GM21528 (cell line): ENCODE data around the gene OPRM1.

Experiments
- ATAC-seq: cut with Tn5 transposase; IDR thresholded peaks from one replicate; pipeline ENCODE4 v1.9.1; 2021; ENCODE audit warnings: mild to moderate bottlenecking, moderate library complexity; ENCODE audit not compliant: unreplicated experiment, low FRiP score

OPRM1 gene

DNA sequence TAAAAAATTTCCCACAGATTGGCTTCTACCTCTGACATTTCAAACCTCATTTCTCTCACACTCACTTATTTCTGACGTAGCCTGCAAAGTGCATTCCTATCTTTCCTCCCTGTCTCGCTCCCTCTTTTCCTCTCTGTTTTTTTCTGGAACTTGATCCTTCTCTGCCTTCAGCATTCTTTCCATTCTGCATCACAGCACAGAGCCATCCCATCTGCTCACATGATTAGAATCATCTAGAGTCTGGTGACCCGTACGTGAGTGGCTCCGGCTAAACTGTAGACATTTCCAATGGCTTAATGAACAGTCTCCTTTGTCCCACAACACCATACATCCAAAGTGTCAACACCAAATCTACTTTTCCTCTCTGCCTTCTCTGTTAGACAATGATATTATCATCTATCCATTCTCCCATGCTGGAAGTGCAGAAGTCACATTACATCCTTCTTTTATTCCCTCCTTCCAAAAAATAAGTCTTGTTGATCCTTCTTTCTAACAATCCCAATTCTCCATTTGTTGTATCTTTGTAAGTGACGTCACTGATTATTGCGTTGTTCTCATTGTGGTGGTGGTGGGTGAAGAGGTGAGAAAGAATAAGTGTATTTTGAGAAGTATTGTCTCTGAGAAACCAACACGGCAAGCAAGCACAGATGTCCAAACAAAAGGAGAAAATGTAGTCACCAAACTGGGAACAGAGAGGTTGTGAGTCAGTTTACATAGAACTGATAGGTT lies 41.6 kb downstream of the OPRM1 start:
- ATAC-seq: no peak

DNA sequence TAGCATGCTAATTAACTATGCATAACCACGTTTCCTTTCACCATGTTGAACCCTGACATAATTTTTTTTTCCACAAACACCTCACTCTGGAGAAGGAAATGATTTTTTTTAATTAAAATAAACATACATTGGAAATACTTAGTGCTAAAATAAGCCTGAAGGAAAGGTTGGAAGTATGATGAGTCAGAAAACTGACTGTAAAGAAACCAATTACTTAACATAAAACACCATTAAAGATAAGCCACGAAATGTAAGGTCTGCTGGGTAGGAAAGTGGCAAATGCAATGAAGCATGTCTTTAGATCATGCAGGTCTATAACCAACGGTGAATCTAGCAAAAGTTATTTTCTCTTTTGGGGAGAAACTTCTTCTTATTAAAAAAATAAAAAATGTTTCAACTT lies 47.5 kb downstream of the OPRM1 start:
- no peak for ATAC-seq

DNA sequence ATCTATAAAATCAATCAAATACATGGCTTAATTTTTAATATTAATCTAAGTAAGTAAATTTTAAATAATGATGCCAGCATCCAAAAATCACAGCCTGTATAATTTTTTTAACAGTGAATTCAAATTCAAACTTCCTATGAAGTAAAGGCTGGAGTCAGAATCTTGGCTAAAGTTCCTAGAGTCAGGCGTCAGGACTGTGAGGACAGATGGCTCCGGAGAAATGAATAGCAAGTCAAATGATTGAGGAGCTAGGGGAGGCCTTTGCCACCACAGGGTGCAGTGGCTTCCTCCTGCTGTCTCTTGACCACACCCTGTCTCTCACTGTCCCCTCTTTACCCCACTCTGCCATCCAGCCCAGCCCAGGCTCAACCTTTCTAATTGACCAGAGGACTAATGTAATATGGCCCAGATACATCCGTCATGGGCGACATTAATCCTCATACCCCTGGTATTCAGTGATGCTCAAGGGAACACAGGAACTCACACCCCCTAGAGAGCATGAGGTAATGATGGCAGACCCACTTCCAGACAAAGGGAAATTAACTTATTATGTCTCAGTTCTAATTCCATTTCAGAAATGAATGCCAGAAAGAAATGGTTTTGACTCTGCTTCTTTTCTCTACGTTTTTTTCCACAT lies 53.4 kb downstream of the OPRM1 start:
- ATAC-seq: no peak

DNA sequence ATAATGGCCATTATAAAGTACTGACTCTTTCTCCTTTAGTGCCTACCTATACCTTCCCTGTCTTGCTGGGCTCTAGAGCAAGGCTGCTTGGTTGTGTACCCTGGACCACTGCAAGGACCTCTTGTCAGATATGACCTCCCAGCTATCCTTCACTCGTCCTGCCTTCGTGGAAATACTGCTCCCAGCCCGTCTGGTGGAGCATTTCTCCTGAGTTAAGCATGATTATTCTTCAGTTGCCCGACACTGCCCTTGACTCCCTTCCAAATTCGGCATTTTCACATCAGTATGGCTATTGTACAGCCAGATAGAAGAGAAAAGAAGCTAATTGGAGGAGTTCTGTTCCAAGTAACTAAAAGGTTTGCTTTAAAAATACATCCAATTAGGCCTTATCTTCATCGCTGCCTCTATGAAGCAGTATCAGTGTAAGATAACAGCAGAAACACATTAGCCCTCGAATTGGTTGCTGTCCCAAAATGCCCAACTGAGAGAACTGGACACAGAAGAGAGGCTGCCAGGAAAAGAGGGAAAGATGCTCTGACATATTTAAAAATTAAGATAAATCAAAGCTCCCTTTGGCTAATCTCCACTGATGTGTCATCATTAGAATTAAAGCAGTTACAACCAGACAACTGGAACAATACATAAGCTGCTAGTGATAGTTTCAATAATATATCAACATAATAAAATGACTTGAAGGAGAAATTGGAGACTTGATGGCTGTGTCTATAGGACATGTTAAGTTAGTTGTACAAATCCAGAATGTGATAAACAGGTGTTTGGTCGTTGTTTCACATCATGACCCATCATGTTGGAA lies 54.4 kb downstream of the OPRM1 start:
- no peak for ATAC-seq

DNA sequence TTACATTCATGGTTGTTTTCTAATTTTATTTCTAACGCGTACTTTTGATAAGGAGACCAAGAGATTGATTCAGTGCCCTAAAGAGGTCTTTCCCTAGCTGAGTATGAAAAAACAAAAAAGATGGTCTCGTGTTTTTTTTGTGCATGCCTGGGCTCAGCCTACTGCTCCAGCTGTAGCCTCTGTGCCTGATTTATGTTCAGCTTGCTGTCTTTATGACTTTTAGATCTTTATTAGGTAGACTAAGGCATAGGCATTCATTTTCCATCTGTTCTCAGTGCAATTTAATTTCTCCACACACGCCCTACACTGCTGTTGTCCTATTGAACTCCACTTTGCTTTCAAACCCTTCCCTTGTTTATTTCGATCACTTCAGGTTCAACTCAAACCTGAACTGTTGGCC lies 56.5 kb downstream of the OPRM1 start:
- ATAC-seq: no peak

DNA sequence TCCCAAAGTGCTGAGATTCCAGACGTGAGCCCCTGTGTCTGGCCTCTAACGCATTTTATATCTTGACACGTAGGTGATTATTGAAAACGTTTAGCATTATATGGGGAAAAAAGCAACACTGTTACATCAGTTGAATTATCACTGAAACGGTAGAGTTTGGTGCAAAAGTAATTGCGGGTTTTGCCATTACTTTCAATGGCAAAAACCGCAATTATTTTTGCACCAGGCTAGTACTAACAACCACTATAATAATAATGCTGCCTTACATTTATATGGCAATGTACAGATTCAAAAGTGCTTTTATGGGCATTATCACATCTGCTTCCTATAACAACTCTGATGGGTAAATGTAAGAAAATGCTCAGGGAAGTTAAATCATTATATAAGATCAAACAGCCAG lies 57.3 kb downstream of the OPRM1 start:
- ATAC-seq: no peak

DNA sequence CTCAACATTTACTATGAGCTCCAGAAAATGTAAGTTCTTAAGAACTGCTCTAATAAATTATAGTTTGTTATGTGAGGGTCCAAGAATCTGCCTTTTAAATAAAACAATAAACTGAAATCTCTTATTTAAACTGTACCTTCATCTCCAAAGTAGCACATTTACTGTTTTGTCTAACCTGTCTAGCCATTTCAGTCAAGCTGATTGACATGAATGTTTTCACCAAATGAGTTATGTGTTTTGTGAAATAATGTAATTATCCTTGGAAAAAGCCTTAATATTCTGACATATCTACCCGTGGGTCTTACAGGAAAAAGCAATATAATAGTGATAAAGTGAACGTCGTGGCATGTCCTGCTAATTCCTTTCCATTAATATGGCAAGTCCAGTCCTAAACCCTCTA lies 57.8 kb downstream of the OPRM1 start:
- ATAC-seq: no peak

DNA sequence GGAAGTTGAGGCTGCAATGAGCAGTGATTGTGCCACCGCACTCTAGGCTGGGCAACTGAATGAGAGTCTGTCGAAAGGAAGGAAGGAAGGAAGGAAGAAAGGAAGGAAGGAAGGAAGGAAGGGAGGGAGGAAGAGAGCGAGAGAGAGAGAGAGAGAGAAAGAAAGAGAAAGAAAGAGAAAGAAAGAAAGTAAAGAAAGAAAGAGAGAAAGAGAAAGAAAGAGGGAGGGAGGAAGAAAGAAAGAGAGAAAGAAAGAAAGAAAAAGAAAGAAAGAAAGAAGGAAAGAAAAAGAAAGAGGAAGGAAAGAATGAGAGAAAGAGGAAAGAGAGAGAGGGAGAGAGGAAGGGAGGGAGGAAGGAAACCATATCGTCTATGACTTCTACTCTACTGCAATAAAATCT lies 60.2 kb downstream of the OPRM1 start:
- no peak for ATAC-seq

DNA sequence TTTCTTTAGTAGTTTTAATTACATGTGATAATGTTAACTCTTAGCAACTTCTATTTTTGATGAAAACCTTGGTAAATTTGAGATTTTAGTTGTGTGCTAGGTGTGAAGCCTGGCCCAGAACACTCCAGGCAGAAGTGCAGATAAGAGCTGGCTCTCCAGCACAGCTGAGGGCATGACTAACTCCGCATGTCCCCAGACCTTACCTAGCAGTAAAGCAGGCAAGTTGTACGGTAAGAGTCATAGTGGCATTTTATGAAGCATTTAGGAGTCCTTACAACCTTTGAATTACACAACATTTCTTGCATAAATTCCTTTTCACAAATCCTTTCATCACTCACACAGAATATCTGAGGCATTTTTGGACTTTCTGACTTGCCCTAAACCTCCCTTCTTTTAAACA lies 67.2 kb downstream of the OPRM1 start:
- no peak for ATAC-seq

DNA sequence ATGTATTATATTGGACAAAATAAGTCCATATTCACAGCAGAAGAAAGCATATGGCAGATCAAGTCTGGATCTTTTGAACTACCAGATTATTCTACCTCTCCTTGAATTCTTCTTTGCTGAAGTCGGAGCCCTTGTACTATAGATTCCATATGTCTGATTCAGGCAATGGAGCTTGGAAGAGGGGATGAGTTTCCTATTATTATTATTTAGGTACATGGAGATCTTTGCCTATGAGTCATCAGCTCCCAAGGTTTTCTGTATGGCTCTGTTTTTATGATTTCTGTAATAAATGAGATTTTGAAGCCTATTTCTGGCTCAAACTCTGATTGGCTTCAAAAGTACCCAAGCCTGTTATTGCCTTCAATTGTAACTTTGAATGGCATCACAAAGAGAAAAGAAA lies 72.0 kb downstream of the OPRM1 start:
- ATAC-seq: no peak

DNA sequence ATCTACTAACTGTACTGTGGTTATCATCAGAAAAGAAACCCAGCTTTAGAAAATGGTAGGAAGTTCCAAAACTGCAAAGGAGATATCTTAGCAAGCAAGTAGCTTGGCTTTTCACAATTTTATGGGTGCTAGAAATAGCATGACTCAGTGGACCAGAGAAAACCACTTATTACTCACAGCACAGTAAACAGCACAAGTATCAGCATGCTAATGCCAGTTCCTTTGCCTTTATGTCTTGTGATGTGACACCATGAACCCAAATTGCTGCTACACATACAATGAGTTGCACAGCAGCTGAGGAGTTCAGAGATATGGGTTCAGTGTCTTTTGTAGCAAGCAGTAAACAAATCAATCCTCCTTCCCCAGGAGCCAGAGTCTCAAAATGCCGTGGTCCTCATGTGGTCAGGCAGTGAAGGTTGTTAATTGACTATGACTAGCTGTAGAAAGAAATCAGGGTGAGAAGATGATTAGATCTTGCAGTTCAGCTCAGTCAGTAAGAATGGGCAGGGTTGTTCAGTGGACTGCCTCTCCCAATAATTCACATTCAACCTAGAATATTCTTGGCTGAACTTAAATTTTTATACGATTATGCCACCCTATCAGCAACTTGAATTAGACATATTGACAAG lies 73.3 kb downstream of the OPRM1 start:
- no peak for ATAC-seq

DNA sequence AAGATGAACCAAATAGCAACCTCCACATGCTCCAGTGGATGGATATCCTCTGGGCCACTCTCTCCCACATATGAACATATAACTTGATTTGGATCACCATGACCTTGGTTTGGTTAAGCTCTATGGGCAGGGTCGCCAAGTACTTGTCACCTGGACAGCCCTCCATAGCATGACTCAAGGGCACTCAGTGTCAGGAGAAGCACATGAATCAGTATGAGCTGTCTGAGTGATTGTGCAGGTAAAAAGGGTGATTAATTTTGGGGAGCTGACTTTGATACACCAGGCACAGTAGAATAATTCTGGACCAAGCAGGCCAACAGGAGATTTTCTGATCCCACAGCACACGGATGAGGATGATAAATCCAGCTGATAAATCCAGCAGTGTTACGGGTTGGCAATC lies 74.4 kb downstream of the OPRM1 start:
- ATAC-seq: no peak

DNA sequence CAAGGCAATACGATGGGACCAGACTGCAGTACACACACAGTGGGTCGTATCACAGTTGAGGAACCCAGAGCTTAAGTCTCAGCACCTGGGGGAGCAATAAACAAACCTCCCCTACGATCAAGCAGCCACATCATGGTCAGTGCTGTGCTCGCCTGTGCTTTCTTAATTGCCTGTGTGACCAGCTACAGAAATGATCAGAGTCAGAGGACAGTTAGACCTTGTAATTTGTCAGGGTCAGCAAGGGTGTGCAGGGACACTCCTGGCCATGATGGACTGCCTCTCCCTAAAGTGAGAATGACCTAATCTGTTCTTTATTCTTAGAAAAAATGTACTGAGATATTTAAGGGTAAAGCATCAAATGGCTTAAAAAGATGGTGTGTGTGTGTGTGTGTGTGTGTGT lies 78.4 kb downstream of the OPRM1 start:
- ATAC-seq: no peak

DNA sequence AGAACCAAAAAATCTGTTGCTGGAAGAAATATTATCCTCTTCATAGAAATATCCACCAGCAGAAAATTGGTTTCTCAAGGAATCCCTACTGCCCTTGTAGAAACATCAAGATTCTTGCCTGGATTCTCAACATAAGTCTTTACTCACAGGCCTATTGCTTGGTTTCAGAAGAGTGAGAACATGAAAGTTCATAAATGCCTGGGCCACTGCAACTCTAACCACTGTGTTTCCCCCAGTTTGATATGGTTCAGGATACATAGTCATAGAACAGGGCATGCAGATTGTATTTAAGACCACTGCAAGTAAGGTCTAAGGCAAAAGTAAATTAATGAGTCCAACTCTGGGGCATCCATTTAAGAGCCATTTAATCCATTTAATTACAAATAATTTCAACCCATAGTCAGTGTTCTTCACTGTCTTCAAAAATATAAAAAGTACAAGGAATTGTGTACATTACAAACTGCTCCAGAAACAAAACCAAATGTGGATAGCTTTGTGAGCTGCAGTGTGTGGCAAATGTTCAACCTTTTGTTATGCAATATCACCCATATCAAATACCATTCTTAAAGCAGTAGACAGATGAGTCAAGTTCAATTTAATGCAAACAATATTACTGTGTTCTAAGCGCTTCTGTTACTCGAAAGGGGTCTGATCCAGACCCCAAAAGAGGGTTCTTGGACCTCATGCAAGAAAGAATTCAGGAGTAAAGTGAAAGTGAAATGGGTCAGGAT lies 83.3 kb downstream of the OPRM1 start:
- no peak for ATAC-seq

DNA sequence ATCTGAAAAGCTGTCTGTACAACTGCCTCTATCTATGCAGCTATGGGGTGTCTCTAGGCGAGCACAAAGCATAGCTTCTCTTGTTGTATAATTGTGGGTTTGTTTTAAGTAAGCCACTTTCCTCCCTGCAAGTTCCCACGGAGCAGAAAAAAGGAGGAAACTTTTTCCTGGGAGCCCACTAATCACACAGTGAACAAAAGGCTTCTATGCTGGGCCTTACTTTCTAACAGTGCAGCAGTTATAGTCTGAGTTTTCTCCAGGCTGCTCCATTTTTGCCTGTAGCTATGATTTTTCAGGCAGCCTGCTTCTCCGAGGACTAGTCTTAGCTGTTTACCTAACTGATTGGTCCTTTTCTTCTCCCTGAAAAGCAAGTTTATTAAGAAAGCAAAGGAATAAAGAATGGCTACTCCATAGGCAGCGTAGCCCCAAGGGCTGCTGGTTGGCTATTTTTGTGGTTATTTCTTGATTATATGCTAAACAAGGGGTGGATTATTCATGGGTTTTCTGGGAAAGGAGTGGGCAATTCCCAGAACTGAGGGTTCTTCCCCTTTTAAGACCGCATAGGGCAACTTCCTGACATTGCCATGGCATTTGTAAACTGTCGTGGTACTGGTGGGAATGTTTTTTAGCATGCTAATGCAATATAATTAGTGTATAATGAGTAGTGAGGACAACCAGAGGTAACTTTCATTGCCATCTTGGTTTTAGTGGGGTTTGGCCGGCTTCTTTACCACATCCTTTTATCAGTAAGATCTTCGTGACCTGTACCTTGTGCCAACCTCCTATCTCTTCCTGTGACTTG lies 84.3 kb downstream of the OPRM1 start:
- ATAC-seq: no peak

DNA sequence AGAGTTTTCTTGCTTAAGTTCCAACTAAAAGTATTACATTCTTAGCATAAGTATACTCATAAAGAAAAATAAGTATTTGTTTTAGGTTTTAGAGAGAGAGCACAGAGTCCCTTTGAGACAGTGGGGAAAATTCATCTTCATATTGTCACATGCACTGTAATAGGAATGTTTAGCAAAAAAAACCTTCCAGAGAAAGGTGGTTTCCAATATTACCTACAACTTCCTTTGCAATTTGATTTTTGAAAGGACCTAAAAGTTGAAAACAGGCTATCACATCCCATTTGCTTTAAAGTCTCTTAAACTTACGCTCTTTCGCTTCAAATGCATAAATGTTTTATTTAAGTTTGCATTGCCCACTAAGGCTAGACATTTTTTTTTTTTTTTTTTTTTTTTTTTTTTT lies 86.4 kb downstream of the OPRM1 start:
- ATAC-seq: no peak

DNA sequence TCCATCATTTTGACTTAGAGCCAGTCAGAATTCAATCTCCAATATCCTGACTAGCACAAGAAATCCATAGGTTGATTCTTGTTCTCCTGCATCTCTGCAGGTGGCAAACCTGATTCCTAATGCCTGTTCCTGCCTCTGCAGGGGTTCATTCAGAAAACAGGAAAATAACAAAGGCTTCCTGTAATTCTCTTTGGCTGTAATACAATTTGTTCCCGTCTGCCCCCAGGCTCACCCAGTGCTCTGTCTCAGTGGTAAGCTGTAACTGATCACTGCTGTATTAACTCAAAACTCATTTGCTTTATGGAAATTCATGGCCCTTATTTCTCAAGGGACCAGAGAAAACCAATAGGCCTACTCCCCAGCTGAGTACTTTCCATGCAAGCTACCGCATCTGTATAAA lies 88.6 kb downstream of the OPRM1 start:
- no peak for ATAC-seq

DNA sequence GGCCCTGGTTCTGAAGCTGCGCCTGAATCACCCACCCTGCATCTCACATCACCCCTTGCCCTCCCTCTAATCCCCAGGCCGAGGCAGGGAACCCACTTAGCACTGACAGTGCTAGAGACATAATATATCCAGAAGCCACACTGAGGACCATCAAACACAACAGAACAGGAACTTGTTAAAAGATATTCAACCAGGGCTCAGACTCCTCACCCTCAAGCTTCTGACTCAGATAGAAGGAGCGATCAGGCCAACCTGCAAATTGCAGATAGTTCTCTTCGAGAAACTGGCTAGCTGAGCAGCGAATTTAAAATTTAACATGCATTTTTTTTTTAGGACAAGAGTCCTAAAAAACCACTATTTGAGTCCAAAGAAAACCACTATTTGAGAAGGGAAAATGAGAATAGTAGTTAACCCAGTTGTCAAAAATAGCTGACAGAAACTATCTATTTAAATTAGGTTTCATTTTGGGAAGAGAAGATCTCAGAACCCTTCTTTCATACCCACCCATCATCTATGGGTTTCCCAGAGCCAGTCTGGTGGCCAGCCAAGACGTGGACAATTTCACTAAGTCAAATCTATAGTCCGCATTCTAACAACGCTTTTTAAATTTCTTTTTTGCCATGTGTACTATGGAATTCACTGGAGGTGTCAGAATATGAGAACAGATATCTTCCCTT lies 95.6 kb downstream of the OPRM1 start:
- ATAC-seq: no peak

DNA sequence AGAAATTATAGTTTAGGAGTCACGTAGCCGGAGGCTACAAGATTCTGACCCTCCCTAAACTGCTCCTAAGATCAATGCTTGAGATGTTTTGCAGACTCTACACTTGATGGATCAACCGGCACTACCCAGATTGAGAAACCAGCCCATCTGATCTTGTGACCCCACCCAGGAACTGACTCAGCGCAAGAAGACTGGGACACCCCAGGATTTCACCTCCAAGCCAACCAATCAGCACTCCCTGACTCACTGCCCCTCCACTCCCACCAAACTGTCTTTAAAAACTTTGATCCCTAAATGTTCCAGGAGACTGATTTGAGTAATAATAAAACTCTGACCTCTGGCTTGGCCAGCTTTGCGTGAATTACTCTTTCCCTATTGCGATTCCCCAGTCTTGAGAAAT lies 99.8 kb downstream of the OPRM1 start:
- no peak for ATAC-seq
